ENCODE results near the gene CAMK1. TPM values are rescaled to one million over a fixed set of nuclear protein-coding genes. Genes with fewer than 3 reads are reported as not detected.

The CAMK1 gene
- polyA plus RNA-seq, 4 donors: 18.9 to 22.6 (median 20.0) TPM

DNA sequence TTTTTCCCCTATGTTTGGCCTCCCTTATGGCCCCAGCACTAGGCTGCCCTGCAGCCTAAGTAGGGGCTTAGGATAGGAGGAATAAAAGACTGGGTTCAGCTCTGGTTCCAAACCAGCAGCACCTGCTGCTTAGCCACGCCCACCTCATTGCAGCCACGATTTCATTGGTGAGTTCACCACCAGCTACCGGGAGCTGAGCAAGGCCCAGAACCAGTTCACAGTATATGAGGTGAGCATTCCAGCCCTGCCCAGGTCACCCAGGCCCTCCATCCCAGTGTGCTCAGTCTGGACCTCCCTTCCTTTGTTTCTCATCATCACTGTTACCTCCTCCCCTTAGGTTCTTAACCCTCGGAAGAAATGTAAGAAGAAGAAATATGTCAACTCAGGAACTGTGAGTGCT is 54.6 kb downstream of the CAMK1 start:
- DNase-seq (ENCODE audit: low read depth in 4 of 4, low spot score in 3 of 4): no peak

DNA sequence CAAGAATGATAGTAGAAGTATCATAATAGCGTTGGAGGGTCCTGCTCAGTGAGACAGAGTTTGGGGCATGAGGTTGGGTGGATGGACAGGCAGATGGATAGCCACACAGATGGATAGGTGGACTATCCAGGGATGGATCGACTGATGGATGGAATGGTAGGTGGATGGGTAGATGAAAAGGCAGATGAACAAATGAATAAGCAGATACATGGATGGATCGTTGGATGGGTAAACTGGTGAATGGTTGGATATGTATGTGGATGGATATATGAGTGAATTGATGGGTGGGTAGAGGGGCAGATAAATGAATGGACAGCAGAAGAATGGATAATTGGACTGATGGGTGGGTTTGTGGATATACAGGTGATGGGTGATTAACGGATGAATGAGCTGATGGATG is 56.6 kb downstream of the CAMK1 start:
- DNase-seq (ENCODE audit: low read depth in 4 of 4, low spot score in 3 of 4): no peak

GRCh38 chr3:9712415-9712814 is 57.3 kb downstream of the CAMK1 start:
- DNase-seq (ENCODE audit: low read depth in 4 of 4, low spot score in 3 of 4): no peak

GRCh38 chr3:9710174-9710739 is 59.5 kb downstream of the CAMK1 start:
- no peak for DNase-seq (ENCODE audit: low read depth in 4 of 4, low spot score in 3 of 4)

Other genes starting within 250 kb of the CAMK1 start
- under 1 TPM in 1 of 4 donors, not detected in 3; 0.09 TPM for gene LHFPL4, start 216.1 kb downstream of the CAMK1 start, polyA plus RNA-seq (ENCODE audit: insufficient read length in 4 of 4)
- 10 to 100 TPM; 32.5 to 33.8 (median 33.0) TPM for gene MTMR14, start 120.4 kb downstream of the CAMK1 start, polyA plus RNA-seq (ENCODE audit: insufficient read length in 4 of 4)
- under 1 TPM; 0.08 to 0.15 (median 0.14) TPM for gene CPNE9, start 66.1 kb downstream of the CAMK1 start, polyA plus RNA-seq (ENCODE audit: insufficient read length in 4 of 4)
- 10 to 100 TPM; 19.0 to 20.7 (median 19.9) TPM for gene BRPF1, start 38.2 kb downstream of the CAMK1 start, polyA plus RNA-seq (ENCODE audit: insufficient read length in 4 of 4)
- 10 to 100 TPM; 47.6 to 61.9 (median 56.1) TPM for gene OGG1, start 20.0 kb downstream of the CAMK1 start, polyA plus RNA-seq (ENCODE audit: insufficient read length in 4 of 4)
- gene TADA3, start 22.5 kb upstream of the CAMK1 start, polyA plus RNA-seq (ENCODE audit: insufficient read length in 4 of 4): 10 to 100 TPM; 61.6 to 70.9 (median 65.7) TPM
- 100 to 1,000 TPM; 142 to 153 (median 142) TPM for gene ARPC4, start 23.1 kb upstream of the CAMK1 start, polyA plus RNA-seq (ENCODE audit: insufficient read length in 4 of 4)
- 10 to 100 TPM; 38.6 to 60.3 (median 43.0) TPM for gene TTLL3, start 40.3 kb upstream of the CAMK1 start, polyA plus RNA-seq (ENCODE audit: insufficient read length in 4 of 4)
- 10 to 100 TPM; 29.4 to 38.6 (median 33.7) TPM for gene RPUSD3, start 74.1 kb upstream of the CAMK1 start, polyA plus RNA-seq (ENCODE audit: insufficient read length in 4 of 4)
- under 1 TPM in 1 of 4 donors, not detected in 3; 0.09 TPM for gene CIDEC, start 110.3 kb upstream of the CAMK1 start, polyA plus RNA-seq (ENCODE audit: insufficient read length in 4 of 4)
- 10 to 100 TPM; 47.9 to 50.0 (median 49.4) TPM for gene JAGN1, start 120.7 kb upstream of the CAMK1 start, polyA plus RNA-seq (ENCODE audit: insufficient read length in 4 of 4)
- gene IL17RE, start 132.9 kb upstream of the CAMK1 start, polyA plus RNA-seq (ENCODE audit: insufficient read length in 4 of 4): 10 to 100 TPM; 11.0 to 15.2 (median 11.8) TPM
- 10 to 100 TPM; 33.2 to 43.9 (median 40.1) TPM for gene IL17RC, start 147.2 kb upstream of the CAMK1 start, polyA plus RNA-seq (ENCODE audit: insufficient read length in 4 of 4)
- 10 to 100 TPM; 53.9 to 62.1 (median 58.8) TPM for gene CRELD1, start 163.9 kb upstream of the CAMK1 start, polyA plus RNA-seq (ENCODE audit: insufficient read length in 4 of 4)
- 1 to 10 TPM; 3.8 to 4.5 (median 4.1) TPM for gene PRRT3, start 182.5 kb upstream of the CAMK1 start, polyA plus RNA-seq (ENCODE audit: insufficient read length in 4 of 4)
- 10 to 100 TPM; 89.6 to 93.6 (median 91.8) TPM for gene EMC3, start 216.9 kb upstream of the CAMK1 start, polyA plus RNA-seq (ENCODE audit: insufficient read length in 4 of 4)

Data from right renal pelvis (tissue), 4 donors.